HepG2 (cell line): Measurements from ENCODE around the gene SRXN1. TPM values are rescaled to one million over a fixed set of nuclear protein-coding genes. Genes with fewer than 3 reads are reported as not detected.
A peak's percentile ranks its signal among the peaks of the same experiment; 100 is the strongest.

Experiments used
- HNF1A ChIP-seq, 2 experiments: sonication (generic) in 1 of 2; formaldehyde crosslinking in 1 of 2; IDR thresholded peaks; 2 replicates each; pipeline versions ENCODE4 v1.4.0 to v1.6.1; 2016 to 2020; ENCODE audit warnings: borderline replicate concordance in 1 of 2, low read depth in 1 of 2, mild to moderate bottlenecking in 1 of 2, missing genetic modification reagents in 1 of 2
- KLF15 ChIP-seq: sonication (generic); formaldehyde crosslinking; IDR thresholded peaks from 2 replicates; pipeline ENCODE4 v1.8.1; 2023; ENCODE audit warnings: borderline replicate concordance, mild to moderate bottlenecking, inconsistent platforms, missing genetic modification reagents, mixed read lengths
- ZBED4 ChIP-seq: sonication (generic); formaldehyde crosslinking; IDR thresholded peaks from 2 replicates; pipeline ENCODE4 v1.4.0; 2020; ENCODE audit warnings: missing genetic modification reagents, borderline replicate concordance
- ZFP91 ChIP-seq: sonication (generic); formaldehyde crosslinking; IDR thresholded peaks from 2 replicates; pipeline ENCODE4 v1.9.0; 2022; ENCODE audit warnings: missing genetic modification reagents, mild to moderate bottlenecking, borderline replicate concordance
- ZNF407 ChIP-seq: sonication (generic); formaldehyde crosslinking; IDR thresholded peaks from one replicate; pipeline ENCODE4 v1.5.1; 2020; ENCODE audit warnings: mild to moderate bottlenecking, missing genetic modification reagents; ENCODE audit errors: not compliant biosample characterization
- ZNF577 ChIP-seq: sonication (generic); formaldehyde crosslinking; IDR thresholded peaks from 2 replicates; pipeline ENCODE4 v1.4.0; 2020; ENCODE audit warnings: mild to moderate bottlenecking, low read depth, missing genetic modification reagents, borderline replicate concordance
- ZNF607 ChIP-seq: sonication (generic); formaldehyde crosslinking; IDR thresholded peaks from 2 replicates; pipeline ENCODE4 v1.5.1; 2020; ENCODE audit warnings: missing genetic modification reagents, mild to moderate bottlenecking, borderline replicate concordance
- polyA plus RNA-seq, 8 experiments: library from polyadenylated mRNA; depleted of rRNA in 3 of 8; stranded (reverse) in 7 of 8; unstranded in 1 of 8; fragments of >200 nt; fragmentation: Illumina TruSeq in 4 of 8; extraction: Trizol in 4 of 8; gene quantifications; 2 replicates each; pipeline versions ENCODE4 v1.2.1 to v1.2.3, GENCODE V29; 2011 to 2016; ENCODE audit warnings: low read depth in 4 of 8, missing spikeins in 1 of 8, mixed read lengths in 1 of 8; ENCODE audit not compliant: insufficient read depth in 1 of 8
- total RNA-seq, 5 experiments: library from RNA; depleted of rRNA; stranded (reverse); fragments of >200 nt; fragmentation: Illumina TruSeq; extraction: Trizol; gene quantifications; 2 replicates each; pipeline ENCODE4 v1.2.3, GENCODE V29; 2016; ENCODE audit warnings: low read depth in 1 of 5

The SRXN1 gene
- total and polyA plus RNA-seq, 2 of the 13 experiments (the other 11 are each of a cell fraction or from before 2014, with no cell fraction given) = 29.9 to 87.7 TPM

- TF ChIP-seq ZFP91 (CRISPR knock-in tag) = peak; percentile 87
- TF ChIP-seq ZNF577 (CRISPR knock-in tag) = no peak
- peak; percentile 68 for TF ChIP-seq HNF1A (IDR thresholded peaks at IDR 0.05; ENCODE audit: low read depth)
- TF ChIP-seq HNF1A (CRISPR knock-in tag; IDR thresholded peaks at IDR 0.05; ENCODE audit: borderline replicate concordance) = peak; percentile 76; the same call in 1 of the 2 replicates
- TF ChIP-seq ZNF407 = peak; percentile 53
- peak; percentile 92 for TF ChIP-seq ZNF607 (CRISPR knock-in tag)
- peak; percentile 92; the same call in 1 of the 2 replicates for TF ChIP-seq KLF15
- TF ChIP-seq ZBED4 = peak; percentile 86
Observed at GRCh38 chr20:645318-646106, 7.5 kb downstream of the SRXN1 start (continued).
